K562 treated with DMSO at 1 percent for 24 hours (cell line): Measurements from ENCODE around the gene VDR. TPM values are rescaled to one million over a fixed set of nuclear protein-coding genes. Genes with fewer than 3 reads are reported as not detected.

ENCODE experiments used
- total RNA-seq: library from RNA; unstranded; fragments of 300-600 nt; gene quantifications from 2 replicates; pipeline ENCODE4 v1.2.3, GENCODE V29; 2022; ENCODE audit warnings: low read depth; ENCODE audit not compliant: insufficient read depth

VDR gene
- total RNA-seq, result 4.2 and 4.6 TPM in 2 replicates

DNA sequence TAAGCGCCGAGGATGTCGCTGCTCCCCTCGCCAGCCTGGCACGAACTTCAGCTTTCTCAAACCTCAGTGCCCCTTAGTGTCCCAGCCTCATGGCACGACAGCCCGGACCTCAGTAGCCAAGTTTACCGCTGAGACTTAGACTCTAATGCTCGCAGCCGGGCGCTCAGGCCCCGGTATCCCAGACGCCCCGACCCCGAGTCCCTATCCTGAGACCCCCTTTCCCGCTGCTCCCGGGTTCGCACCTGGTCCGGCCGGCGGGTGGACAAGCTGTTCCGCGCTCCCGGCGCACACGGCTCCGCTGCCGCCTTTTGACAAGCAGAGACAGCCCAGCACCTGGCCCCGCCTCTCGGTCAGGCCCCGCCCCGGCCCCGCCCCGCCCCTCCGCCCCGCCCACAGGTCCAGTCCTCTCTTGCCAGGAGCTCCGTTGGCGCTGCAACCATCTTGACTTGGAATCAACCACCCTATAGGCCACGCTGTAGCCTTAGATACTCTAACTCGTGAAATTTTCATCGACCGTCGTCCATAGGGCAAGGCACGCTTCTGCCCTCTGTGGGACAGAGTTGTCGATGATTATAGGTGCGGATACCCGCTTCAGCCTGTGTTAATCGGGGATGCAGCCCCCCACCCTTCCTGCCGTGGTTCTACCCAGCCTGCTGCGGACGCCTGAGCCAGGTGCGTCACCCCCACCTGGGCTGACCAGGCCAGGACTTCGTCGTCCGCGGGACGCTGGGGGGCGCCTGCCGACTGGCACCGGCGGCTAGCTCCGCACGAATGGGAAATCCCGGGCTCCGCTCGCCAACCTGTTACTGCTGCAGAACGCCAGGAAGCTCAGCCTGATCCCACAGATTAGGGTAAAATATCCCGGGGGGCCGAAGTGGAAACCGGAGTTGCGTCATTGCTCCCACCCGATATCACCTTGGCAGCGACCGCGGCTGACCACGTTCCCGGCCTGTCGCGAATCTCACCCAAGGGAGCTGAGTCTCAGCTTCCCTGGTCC, at the start of gene VDR:
VDR (minus strand) TSS at position 282 of the 997 bp plus-strand sequence. CDS start 25,881 bp downstream, outside the sequence.

GRCh38 chr12:47819896-47820630, 84.7 kb downstream of the VDR start, which contains the start of gene HDAC7:
Gene HDAC7, minus strand, starts transcription at chr12:47819903. Its CDS starts 118 bp downstream, at chr12:47819785.

Other genes with a start within 250 kb of the VDR start
- gene RPAP3, start 199.0 kb downstream of the VDR start, total RNA-seq, result 23.2 and 31.2 TPM in 2 replicates
- gene ENDOU, start 179.5 kb downstream of the VDR start, total RNA-seq, result not detected in 2 replicates
- gene RAPGEF3, start 146.1 kb downstream of the VDR start, total RNA-seq, result 1.1 and 1.2 TPM in 2 replicates
- gene SLC48A1, start 131.8 kb downstream of the VDR start, total RNA-seq, result 43.7 and 52.7 TPM in 2 replicates
- 57.4 and 60.6 TPM in 2 replicates for gene HDAC7, start 85.1 kb downstream of the VDR start, total RNA-seq
- gene TMEM106C, start 58.6 kb upstream of the VDR start, total RNA-seq, result 167 and 170 TPM in 2 replicates
- gene COL2A1, start 99.5 kb upstream of the VDR start, total RNA-seq, result not detected in 2 replicates
- 12.3 and 13.6 TPM in 2 replicates for gene SENP1, start 201.1 kb upstream of the VDR start, total RNA-seq
- 38.2 and 42.0 TPM in 2 replicates for gene PFKM, start 214.4 kb upstream of the VDR start, total RNA-seq